ENCODE measurements around the gene PPA1. TPM values are rescaled to one million over a fixed set of nuclear protein-coding genes. Genes with fewer than 3 reads are reported as not detected.

The PPA1 gene
- total RNA-seq, 6 experiments from 2014 or later, result 105 to 132 (median 121) TPM

DNA sequence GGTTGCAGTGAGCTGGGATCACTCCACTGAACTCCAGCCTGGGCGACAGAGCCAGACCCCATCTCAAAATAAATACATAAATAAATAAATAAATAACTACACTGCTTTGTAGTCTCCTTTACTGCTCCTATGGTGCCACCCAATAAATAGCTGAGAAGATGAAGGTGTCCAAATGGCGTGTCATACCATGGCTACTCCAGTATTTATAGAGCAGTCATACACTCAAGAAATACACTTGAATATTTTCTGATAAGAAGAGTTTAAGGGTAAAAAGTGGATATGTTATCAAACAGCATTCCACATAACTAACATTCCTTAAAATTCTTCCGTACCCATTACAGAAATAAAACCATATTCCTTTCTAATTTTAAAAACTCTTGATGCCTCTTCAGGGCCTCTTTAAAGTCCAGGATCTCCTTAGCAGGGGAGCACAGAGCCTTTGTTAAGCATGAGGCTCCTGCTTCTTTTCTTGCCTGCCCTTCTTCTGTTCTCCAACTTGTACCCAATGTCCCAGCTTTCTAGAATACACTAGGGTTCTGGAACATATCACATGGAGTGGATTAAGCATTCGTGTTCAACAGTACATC lies 55.0 kb downstream of the PPA1 start:
- TF ChIP-seq, protein P1, sequence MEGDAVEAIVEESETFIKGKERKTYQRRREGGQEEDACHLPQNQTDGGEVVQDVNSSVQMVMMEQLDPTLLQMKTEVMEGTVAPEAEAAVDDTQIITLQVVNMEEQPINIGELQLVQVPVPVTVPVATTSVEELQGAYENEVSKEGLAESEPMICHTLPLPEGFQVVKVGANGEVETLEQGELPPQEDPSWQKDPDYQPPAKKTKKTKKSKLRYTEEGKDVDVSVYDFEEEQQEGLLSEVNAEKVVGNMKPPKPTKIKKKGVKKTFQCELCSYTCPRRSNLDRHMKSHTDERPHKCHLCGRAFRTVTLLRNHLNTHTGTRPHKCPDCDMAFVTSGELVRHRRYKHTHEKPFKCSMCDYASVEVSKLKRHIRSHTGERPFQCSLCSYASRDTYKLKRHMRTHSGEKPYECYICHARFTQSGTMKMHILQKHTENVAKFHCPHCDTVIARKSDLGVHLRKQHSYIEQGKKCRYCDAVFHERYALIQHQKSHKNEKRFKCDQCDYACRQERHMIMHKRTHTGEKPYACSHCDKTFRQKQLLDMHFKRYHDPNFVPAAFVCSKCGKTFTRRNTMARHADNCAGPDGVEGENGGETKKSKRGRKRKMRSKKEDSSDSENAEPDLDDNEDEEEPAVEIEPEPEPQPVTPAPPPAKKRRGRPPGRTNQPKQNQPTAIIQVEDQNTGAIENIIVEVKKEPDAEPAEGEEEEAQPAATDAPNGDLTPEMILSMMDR (IDR thresholded peaks at IDR 0.05), result no peak
- no peak for DNase-seq
- Mint-ChIP-seq H3K4me1 (ENCODE audit: low read depth) (peaks cover 16% of the 10 kb centered on the region), H3K27ac (no peak overlapping the region), H3K9me3 (peaks cover 23% of the 10 kb centered on the region), H3K4me3 (no peak overlapping the region), H3K27me3 (ENCODE audit: insufficient read depth) (peaks cover 3% of the 10 kb centered on the region), H3K36me3 (ENCODE audit: low read depth) (peaks cover 4% of the 10 kb centered on the region; the same call in 1 of the 2 replicates)

DNA sequence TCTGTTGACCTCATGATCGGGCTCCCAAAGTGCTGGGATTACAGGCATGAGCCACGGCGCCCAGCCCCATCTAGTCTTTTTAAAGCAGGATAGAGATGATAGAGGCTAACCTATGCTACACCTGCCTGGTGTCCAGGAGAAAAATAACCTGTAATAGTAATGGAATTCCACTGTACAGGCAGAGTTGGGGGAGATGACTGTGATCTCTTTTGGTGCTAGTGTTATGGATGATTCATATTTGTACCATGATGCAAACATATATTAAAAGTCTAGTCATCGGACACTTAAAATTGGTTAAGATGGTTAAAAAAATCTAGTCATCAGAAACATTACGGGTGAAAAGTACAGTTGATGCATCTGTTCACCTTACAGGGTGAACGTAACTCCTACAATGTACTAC lies 56.8 kb downstream of the PPA1 start:
- Mint-ChIP-seq H3K4me3 (no peak overlapping the region), H3K36me3 (ENCODE audit: low read depth) (peaks cover 6% of the 10 kb centered on the region), H3K27ac (no peak overlapping the region), H3K27me3 (ENCODE audit: insufficient read depth) (peaks cover 2% of the 10 kb centered on the region), H3K9me3 (peaks cover 23% of the 10 kb centered on the region), H3K4me1 (ENCODE audit: low read depth) (peaks cover 17% of the 10 kb centered on the region)
- TF ChIP-seq, protein P1 (IDR thresholded peaks at IDR 0.05), result no peak
- no peak for DNase-seq

DNA sequence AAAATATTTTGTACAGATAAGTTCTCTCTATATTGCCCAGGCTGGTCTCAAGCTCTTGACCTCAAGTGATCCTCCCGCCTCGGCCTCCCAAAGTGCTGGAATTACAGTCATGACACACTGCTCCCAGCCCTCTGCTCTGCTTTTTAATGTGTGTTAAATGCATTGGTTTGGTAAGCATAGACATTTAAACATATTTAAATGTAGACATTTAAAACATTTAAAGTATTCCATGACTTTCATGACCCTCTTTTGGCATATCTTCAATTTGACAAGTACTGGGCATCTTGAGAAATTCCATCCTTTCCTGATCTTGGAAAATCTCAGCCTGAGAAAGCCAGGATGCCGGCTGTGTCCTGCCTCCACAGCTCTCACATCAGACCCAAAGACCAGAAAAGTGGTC lies 57.7 kb downstream of the PPA1 start:
- peaks cover 22% of the 10 kb centered on the region for H3K4me1 Mint-ChIP-seq (ENCODE audit: low read depth)
- no peak for DNase-seq
- no peak overlapping the region for H3K27ac Mint-ChIP-seq
- peaks cover 11% of the 10 kb centered on the region for H3K36me3 Mint-ChIP-seq (ENCODE audit: low read depth)
- peaks cover 22% of the 10 kb centered on the region for H3K9me3 Mint-ChIP-seq
- H3K4me3 Mint-ChIP-seq, result no peak overlapping the region
- H3K27me3 Mint-ChIP-seq (ENCODE audit: insufficient read depth), result peaks cover 2% of the 10 kb centered on the region
- TF ChIP-seq, protein P1 (IDR thresholded peaks at IDR 0.05), result no peak

DNA sequence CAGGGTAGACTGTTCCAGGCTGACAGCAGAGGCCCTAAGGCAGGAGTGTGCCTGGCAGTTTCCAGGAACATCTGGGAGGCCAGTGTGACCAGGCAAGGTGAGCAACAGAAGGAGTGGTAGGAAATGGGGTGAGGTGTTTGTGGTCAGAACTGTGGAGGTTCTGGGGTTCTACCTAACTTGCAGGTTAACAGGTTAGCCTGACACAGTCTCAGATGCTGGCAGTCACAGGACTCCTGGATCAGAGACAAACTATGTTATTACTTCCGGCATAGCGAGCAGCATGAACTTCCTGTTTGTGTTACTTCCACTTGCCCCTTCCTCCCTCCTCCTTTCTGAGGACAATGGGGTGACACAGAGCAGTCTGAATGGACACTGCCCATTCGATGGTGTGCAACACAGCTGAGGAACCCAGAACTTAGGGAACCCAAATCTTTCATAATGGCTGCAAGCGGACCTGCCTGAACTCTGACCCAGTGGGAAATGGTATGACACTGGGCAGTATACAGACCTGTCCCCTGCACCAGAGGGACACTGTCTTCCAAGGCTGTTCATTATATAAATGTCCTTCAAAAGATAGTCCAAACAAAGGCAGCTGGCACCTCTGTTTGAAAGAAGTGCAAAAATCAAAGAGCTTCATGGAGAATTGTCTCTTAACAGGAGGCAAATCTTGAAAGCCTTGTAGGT lies 59.0 kb downstream of the PPA1 start:
- Mint-ChIP-seq H3K27me3 (ENCODE audit: insufficient read depth) (peaks cover 2% of the 10 kb centered on the region), H3K36me3 (ENCODE audit: low read depth) (peaks cover 14% of the 10 kb centered on the region), H3K27ac (no peak overlapping the region; the same call in 1 of the 2 replicates), H3K4me3 (no peak overlapping the region), H3K9me3 (peaks cover 8% of the 10 kb centered on the region), H3K4me1 (ENCODE audit: low read depth) (peaks cover 24% of the 10 kb centered on the region)
- DNase-seq, result no peak
- TF ChIP-seq, protein P1 (IDR thresholded peaks at IDR 0.05), result no peak

DNA sequence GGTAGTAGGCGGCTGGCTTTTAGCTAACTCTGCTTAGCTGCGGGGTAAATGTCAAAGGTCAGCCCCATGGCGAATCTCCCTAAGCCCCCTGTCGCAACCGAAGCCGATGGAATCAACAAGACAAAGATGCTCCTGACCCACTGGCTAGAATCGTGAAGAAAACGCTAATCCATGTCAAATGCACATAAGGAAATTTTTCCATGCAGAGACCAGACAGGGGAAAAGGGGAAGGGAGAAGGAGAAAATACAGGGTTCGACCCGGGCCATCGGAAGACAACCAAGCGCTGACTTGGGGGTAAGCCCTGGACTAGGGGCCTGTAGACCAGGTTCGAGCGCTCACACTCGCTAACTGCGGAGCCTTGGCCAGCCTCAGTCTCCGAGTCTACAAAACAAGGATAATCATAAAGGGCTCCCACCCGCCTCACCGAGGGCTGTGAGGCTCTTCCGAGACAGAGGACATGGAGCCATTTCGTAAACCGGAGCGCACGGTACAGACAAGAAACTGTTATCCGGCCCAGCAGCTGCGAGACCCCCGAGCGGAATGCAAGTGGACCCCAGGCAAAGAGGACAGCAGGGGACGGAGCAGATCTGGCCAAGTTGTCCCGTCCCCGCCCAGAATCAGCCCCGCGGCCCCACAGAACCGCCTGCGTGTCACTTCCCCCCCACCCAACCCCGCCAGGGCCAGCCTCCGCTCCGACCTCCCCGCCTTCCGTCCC lies 63.4 kb downstream of the PPA1 start:
- TF ChIP-seq, protein P1 (IDR thresholded peaks at IDR 0.05), result no peak
- Mint-ChIP-seq H3K4me3 (peak overlapping the region; percentile 98), H3K36me3 (ENCODE audit: low read depth) (peaks cover 34% of the 10 kb centered on the region), H3K27me3 (ENCODE audit: insufficient read depth) (no peaks in the 10 kb centered on the region; the same call in 1 of the 2 replicates), H3K27ac (peak overlapping the region; percentile 97), H3K4me1 (ENCODE audit: low read depth) (peaks cover 56% of the 10 kb centered on the region), H3K9me3 (peaks cover 4% of the 10 kb centered on the region)
- DNase-seq, result no peak

Data from HFFc6 (cell line).